IPS-18a (cell line): ENCODE measurements around the gene LRIT2.
"Not testable (repeated sequence)": the region's sequence is repeated elsewhere in the genome, so short reads cannot be mapped to it uniquely, and the experiment has no call there.

Source experiments
- H3K27ac ChIP-seq: one replicate; pipeline ENCODE4 v1.5.1; 2013; ENCODE audit warnings: low read length
- H3K27me3 ChIP-seq: one replicate; pipeline ENCODE4 v1.6.1; 2013; ENCODE audit warnings: mild to moderate bottlenecking, low read length; ENCODE audit not compliant: control insufficient read depth, insufficient read depth
- H3K36me3 ChIP-seq: one replicate; pipeline ENCODE4 v1.6.1; 2013; ENCODE audit warnings: low read depth, low read length; ENCODE audit not compliant: control insufficient read depth
- H3K4me1 ChIP-seq: one replicate; pipeline ENCODE4 v1.6.1; 2013; ENCODE audit warnings: low read depth, low read length; ENCODE audit not compliant: control insufficient read depth
- H3K4me3 ChIP-seq: one replicate; pipeline ENCODE4 v1.5.1; 2013; ENCODE audit warnings: low read length
- H3K9ac ChIP-seq: one replicate; pipeline ENCODE4 v1.6.1; 2013; ENCODE audit warnings: mild to moderate bottlenecking, low read length, moderate library complexity
- H3K9me3 ChIP-seq: one replicate; pipeline ENCODE4 v1.6.1; 2013; ENCODE audit warnings: low read depth, low read length; ENCODE audit not compliant: control insufficient read depth

The LRIT2 gene

DNA sequence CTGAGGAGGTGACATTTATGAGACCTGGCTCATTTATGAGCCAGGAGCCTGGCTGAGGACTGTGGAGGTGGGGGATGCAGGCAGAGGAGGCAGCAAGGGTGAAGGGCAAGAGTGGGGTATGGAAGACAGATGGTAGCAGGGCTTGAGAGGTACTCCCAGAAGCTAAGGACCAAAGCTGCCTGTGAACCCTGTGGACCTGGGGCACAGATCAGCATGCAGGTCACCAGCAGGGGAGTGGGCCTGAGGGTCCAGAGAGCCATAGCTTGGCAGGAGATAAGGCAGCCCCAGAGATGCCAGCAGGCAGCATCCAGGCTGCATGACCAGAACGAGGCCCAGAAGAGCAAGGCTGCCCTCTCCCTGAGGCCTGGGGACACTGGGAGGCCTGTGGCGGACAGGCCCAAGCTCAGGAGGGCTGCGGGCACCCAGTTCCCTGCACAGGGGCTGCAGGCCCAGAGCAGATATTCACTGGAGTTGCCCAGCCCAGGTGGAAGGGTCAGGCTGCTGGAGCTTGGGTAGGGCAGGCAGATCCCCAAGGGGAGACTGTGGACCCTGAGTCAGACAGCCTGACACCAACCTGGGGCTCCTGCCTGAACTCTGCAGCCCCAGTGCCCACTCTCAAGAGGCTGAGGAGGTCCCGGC, 48.4 kb downstream of the LRIT2 start:
- Histone ChIP-seq H3K36me3 (no peaks in the 10 kb centered on the region), H3K4me1 (no peaks in the 10 kb centered on the region), H3K4me3 (no peak overlapping the region), H3K27ac (no peak overlapping the region), H3K9ac (no peak overlapping the region), H3K9me3 (no peaks in the 10 kb centered on the region), H3K27me3 (no peaks in the 10 kb centered on the region)

DNA sequence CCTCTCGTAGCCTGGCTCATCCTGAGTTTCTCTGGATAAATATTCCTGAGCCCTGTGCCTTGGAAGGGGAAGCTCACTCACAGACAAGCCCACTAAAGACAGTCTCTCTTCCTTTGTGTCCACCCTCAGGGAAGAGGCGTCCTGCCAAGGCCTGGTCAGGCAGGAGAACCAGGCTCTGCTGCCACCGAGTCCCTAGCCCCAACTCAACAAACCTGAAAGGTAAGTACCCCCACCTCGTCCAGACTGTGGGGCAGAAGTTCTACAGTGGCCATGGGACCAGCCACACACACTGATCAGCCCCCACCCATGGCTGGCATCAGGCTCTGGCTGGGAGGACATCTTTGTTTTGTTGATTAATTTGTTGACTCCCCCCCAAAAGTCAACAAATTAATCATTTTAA, 49.0 kb downstream of the LRIT2 start:
- no peaks in the 10 kb centered on the region for H3K27me3 ChIP-seq
- no peak overlapping the region for H3K4me3 ChIP-seq
- no peak overlapping the region for H3K27ac ChIP-seq
- H3K9ac ChIP-seq = no peak overlapping the region
- H3K36me3 ChIP-seq = no peaks in the 10 kb centered on the region
- no peaks in the 10 kb centered on the region for H3K4me1 ChIP-seq
- no peaks in the 10 kb centered on the region for H3K9me3 ChIP-seq

DNA sequence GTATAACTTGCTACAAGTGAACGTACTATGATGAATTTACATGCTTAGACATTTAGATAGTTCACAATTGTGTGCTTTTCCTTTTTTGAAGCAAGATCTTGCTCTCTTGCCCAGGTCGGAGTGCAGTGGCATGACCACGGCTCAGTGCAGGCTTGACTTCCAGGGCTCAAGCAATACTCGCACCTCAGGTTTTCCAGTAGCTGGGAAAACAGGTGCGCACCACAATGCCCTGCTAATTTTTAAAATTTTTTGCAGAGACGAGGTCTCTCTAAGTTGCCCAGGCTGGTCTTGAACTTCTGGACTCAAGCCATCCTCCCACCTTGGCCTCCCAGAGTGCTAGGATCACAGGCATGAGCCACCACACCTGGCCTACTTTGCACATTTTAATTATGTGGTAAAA, 49.9 kb downstream of the LRIT2 start:
- H3K27me3 ChIP-seq = no peaks in the 10 kb centered on the region
- no peaks in the 10 kb centered on the region for H3K36me3 ChIP-seq
- no peak overlapping the region for H3K27ac ChIP-seq
- no peak overlapping the region for H3K4me3 ChIP-seq
- H3K4me1 ChIP-seq = no peaks in the 10 kb centered on the region
- H3K9ac ChIP-seq = no peak overlapping the region
- H3K9me3 ChIP-seq = no peaks in the 10 kb centered on the region

DNA sequence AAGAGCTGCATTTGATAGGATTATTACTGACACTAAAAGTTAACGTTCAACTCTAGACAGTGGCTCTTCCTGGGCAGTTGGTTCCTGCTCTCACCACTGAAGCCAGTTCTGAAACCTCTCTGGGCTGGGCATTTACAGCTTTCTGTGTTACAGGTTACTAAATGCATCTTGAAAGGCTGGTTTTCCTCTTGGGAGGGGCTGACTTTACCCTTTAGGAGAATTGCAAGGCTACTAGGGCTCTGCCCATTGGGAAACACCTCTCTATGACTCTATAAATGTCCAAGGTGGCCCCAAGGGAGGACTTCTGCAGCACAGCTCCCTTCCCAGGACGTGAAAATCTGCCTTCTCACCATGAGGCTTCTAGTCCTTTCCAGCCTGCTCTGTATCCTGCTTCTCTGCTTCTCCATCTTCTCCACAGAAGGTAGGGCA, 51.8 kb downstream of the LRIT2 start, which contains the start of gene GPR15LG:
TSS of gene GPR15LG (plus strand) at position 301 of the 429 bp plus-strand sequence. CDS start at position 352, 51 bp downstream.
- no peaks in the 10 kb centered on the region for H3K27me3 ChIP-seq
- H3K36me3 ChIP-seq = no peaks in the 10 kb centered on the region
- H3K4me1 ChIP-seq = no peaks in the 10 kb centered on the region
- H3K9ac ChIP-seq = no peak within 1 kb of the TSS
- no peaks in the 10 kb centered on the region for H3K9me3 ChIP-seq
- H3K27ac ChIP-seq = no peak within 1 kb of the TSS
- no peak within 1 kb of the TSS for H3K4me3 ChIP-seq

DNA sequence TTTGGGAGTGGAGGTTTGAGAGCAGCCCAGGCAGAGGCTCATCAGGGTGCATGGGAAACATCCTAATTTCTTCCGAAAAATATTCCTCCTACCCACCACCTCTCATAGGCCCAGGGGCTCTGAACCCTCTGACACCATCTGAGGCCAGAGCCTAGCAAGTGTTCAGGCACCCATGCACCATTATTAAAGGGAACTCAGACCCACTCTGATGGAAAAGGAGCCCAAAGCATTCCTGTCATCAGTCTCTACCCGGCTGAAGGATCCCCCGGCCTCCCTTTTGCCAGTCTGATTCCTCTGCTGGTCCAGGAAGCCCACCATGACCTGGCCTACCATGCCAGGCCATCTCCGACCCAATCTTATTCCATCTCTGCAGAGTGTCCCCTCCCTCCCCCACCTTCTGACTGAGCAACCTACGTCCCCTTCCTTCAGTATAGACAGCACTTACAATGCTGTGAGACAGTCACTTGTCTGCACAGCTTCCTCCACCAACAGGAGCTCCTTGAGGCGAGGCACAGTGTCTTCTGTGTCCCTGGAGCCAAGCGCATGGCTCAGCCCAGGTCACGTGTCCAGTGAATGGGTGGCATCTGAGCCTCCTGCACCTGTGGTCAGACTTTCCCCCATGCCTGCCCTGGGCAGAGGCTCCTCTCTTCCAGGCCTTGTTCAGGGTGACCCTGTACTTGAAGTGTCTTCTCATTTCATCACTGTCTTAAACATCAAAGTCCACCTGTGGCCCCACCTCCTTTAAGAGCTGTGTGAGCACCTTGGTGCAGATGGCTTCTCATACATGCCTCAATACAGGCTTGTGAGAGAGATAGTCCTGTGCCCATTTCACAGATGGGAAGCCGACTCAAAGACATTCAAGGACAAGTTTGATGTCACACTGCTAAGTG, 52.6 kb downstream of the LRIT2 start:
- H3K9me3 ChIP-seq = no peaks in the 10 kb centered on the region
- no peak overlapping the region for H3K9ac ChIP-seq
- no peak overlapping the region for H3K4me3 ChIP-seq
- H3K27me3 ChIP-seq = no peaks in the 10 kb centered on the region
- H3K27ac ChIP-seq = no peak overlapping the region
- H3K36me3 ChIP-seq = no peaks in the 10 kb centered on the region
- no peaks in the 10 kb centered on the region for H3K4me1 ChIP-seq

DNA sequence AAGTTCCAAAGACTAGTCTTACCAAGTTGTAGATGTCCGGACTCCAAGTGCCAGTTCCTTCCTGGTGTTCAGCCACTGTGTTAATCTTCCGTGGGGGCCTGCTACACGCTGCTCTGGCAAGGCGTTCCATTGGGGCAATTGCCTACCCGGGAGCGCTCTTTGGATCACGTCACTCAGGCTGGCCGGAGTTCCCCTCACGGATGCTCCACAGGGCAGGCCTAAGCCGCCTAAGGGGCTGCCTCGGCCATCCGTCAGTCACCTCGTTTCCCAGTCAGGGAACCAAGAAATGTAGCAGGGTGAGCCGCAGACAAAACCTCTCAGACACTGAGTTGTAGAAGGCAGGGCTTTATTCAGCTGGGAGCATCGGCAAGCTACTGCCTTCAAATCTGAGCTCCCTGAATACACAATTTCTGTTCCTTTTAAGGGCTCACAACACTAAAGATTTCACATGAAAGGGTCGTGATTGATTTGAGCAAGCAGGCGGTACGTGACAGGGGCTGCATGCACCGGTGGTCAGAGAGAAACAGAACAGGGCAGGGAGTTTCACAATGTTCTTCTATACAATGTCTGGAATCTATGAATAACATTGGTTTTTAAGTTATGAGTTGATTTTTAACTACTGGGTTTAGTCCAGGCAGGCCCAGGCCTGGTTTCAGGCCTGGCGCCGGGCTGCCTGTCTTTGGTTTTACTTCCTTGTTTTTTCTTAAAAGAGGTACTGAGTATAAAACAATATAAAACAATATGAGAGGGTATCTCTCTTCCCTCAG, 53.5 kb downstream of the LRIT2 start:
- not testable (repeated sequence) for H3K4me1 ChIP-seq, H3K36me3 ChIP-seq, H3K4me3 ChIP-seq, H3K9me3 ChIP-seq, H3K9ac ChIP-seq, H3K27ac ChIP-seq, H3K27me3 ChIP-seq

DNA sequence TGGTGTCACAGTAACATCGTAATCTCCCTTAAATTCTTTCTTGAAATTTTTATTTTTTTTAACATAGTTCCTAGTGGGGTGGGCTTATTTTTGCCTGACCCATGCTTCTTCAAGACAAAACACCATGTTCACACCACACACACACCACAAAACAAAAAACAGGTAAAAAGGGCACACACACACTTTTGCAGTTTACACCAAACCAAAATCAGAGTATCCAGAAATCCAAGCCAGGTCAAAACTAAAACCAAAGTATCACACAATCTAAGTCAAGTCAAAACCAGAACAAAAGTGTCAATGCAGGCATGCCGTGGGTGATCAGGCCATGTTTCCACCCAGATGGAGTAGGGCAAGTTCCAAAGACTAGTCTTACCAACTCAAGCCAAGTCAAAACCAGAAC, 54.1 kb downstream of the LRIT2 start:
- not testable (repeated sequence) for H3K27ac ChIP-seq, H3K36me3 ChIP-seq

More for the DNA sequence above, 54.1 kb downstream of the LRIT2 start:
- H3K27me3 ChIP-seq, H3K4me1 ChIP-seq, H3K4me3 ChIP-seq, H3K9ac ChIP-seq, H3K9me3 ChIP-seq: not testable (repeated sequence)
